H1 (cell line): ENCODE data around the gene KRT17. TPM values are rescaled to one million over a fixed set of nuclear protein-coding genes. Genes with fewer than 3 reads are reported as not detected.
A peak's percentile ranks its signal among the peaks of the same experiment; 100 is the strongest.
"Not testable (repeated sequence)": the region's sequence is repeated elsewhere in the genome, so short reads cannot be mapped to it uniquely, and the experiment has no call there.

Source experiments
- CTCF ChIA-PET: fragments of 300-600 bp; sonication (Branson Sonifier 250); formaldehyde crosslinking; loops from one replicate; lab custom pipeline; 2021; ENCODE audit not compliant: partially characterized antibody; lab: Charles Lee
- POLR2A ChIA-PET: fragments of 300-600 bp; sonication (Branson Sonifier 250); formaldehyde crosslinking; loops from one replicate; lab custom pipeline; 2021; ENCODE audit warnings: inconsistent platforms; ENCODE audit not compliant: partially characterized antibody; lab: Charles Lee
- DNase-seq, 2 experiments: peaks; one replicate each; pipeline versions ENCODE4 v3.0.0 to v3.0.0-alpha.2; 2010 to 2022; ENCODE audit warnings: low spot score in 2 of 2, low read depth in 1 of 2, mixed read lengths in 1 of 2
- FAIRE-seq: peaks from 2 replicates; lab custom pipeline; 2011; peaks lifted over from hg19 to GRCh38; lab: Jason Lieb, UNC
- H2AFZ ChIP-seq: 2 replicates; pipeline ENCODE4 v1.8.1; 2012; ENCODE audit warnings: low read length, inconsistent platforms
- H2AK5ac ChIP-seq: 2 replicates; pipeline ENCODE4 v1.6.1; 2013; ENCODE audit warnings: low read depth, low read length
- H2BK120ac ChIP-seq: replicated peaks from 2 replicates; pipeline ENCODE3; 2013; ENCODE audit warnings: low read depth, low read length, inconsistent platforms
- H2BK12ac ChIP-seq: 2 replicates; pipeline ENCODE4 v1.6.1; 2013; ENCODE audit warnings: low read depth, low read length
- H2BK15ac ChIP-seq: 2 replicates; pipeline ENCODE4 v1.6.1; 2013; ENCODE audit warnings: low read length
- H2BK20ac ChIP-seq: 2 replicates; pipeline ENCODE4 v1.6.1; 2013; ENCODE audit warnings: low read length
- H2BK5ac ChIP-seq: 2 replicates; pipeline ENCODE4 v1.6.1; 2013; ENCODE audit warnings: low read depth, low read length
- H3K14ac ChIP-seq: 2 replicates; pipeline ENCODE4 v1.6.1; 2013; ENCODE audit warnings: inconsistent platforms; ENCODE audit not compliant: insufficient read length
- H3K18ac ChIP-seq: 2 replicates; pipeline ENCODE4 v1.6.1; 2013; ENCODE audit warnings: low read length; ENCODE audit errors: extremely low read depth
- H3K23ac ChIP-seq: 2 replicates; pipeline ENCODE4 v1.6.1; 2013; ENCODE audit warnings: inconsistent platforms; ENCODE audit not compliant: insufficient read length
- H3K23me2 ChIP-seq: 2 replicates; pipeline ENCODE4 v1.6.1; 2013; ENCODE audit warnings: low read depth, low read length
- H3K27ac ChIP-seq: 2 replicates; pipeline ENCODE4 v1.6.1; 2011; ENCODE audit warnings: low read depth, low read length, inconsistent platforms
- H3K27me3 ChIP-seq, 4 experiments: replicated peaks in 1 of 4; 1 replicate in 1 of 4; 2 replicates in 3 of 4; pipeline versions ENCODE4 v1.6.1 to v1.8.1; 2011 to 2013; ENCODE audit warnings: low read length in 3 of 4, mild to moderate bottlenecking in 3 of 4, inconsistent platforms in 2 of 4, mixed read lengths in 2 of 4, moderate library complexity in 1 of 4; ENCODE audit not compliant: control insufficient read depth in 3 of 4, insufficient read depth in 3 of 4; ENCODE audit errors: extremely low read depth in 1 of 4
- H3K36me3 ChIP-seq, 4 experiments: 2 replicates each; pipeline versions ENCODE4 v1.6.1 to v1.8.1; 2011 to 2013; ENCODE audit warnings: mild to moderate bottlenecking in 4 of 4, low read length in 3 of 4, moderate library complexity in 2 of 4, control low read depth in 1 of 4, inconsistent platforms in 1 of 4; ENCODE audit not compliant: insufficient read depth in 4 of 4, control insufficient read depth in 2 of 4
- H3K4ac ChIP-seq: replicated peaks from 2 replicates; pipeline ENCODE3; 2013; ENCODE audit warnings: low read length, low read depth, mixed read lengths, inconsistent platforms; ENCODE audit not compliant: insufficient read length
- H3K4me1 ChIP-seq, 4 experiments: replicated peaks in 1 of 4; 1 replicate in 1 of 4; 2 replicates in 3 of 4; pipeline versions ENCODE4 v1.6.1 to v1.8.1; 2011 to 2013; ENCODE audit warnings: low read length in 3 of 4, inconsistent platforms in 2 of 4, mixed read lengths in 1 of 4; ENCODE audit not compliant: insufficient read depth in 4 of 4, control insufficient read depth in 3 of 4
- H3K4me2 ChIP-seq, 2 experiments: 2 replicates each; pipeline versions ENCODE4 v1.6.1 to v1.8.1; 2011 to 2013; ENCODE audit warnings: low read depth in 2 of 2, low read length in 2 of 2, control low read depth in 1 of 2, inconsistent platforms in 1 of 2, mild to moderate bottlenecking in 1 of 2; ENCODE audit not compliant: insufficient read depth in 1 of 2
- H3K4me3 ChIP-seq, 4 experiments: fragments of 200-600, 300-600 bp in 1 of 4; sonication (generic), shearing (Covaris generic), sonication (Bioruptor Twin) in 1 of 4; 2 replicates each; pipeline versions ENCODE4 v1.5.1 to v1.8.1; 2011 to 2016; ENCODE audit warnings: low read length in 4 of 4, low read depth in 3 of 4, control low read depth in 2 of 4, inconsistent platforms in 2 of 4, mild to moderate bottlenecking in 2 of 4, mixed read lengths in 1 of 4, moderate library complexity in 1 of 4; ENCODE audit not compliant: insufficient read depth in 2 of 4; ENCODE audit errors: extremely low read depth in 1 of 4
- H3K56ac ChIP-seq: replicated peaks from 2 replicates; pipeline ENCODE3; 2013; ENCODE audit warnings: low read depth, mild to moderate bottlenecking, mixed read lengths, low read length, inconsistent platforms; ENCODE audit not compliant: insufficient read length
- H3K79me1 ChIP-seq: 2 replicates; pipeline ENCODE4 v1.6.1; 2013; ENCODE audit warnings: low read depth, low read length, control low read depth
- H3K79me2 ChIP-seq, 2 experiments: 2 replicates each; pipeline versions ENCODE4 v1.6.1 to v1.8.1; 2012 to 2013; ENCODE audit warnings: low read length in 2 of 2, mild to moderate bottlenecking in 2 of 2, inconsistent platforms in 1 of 2; ENCODE audit not compliant: insufficient read depth in 2 of 2, control insufficient read depth in 1 of 2
- H3K9ac ChIP-seq, 4 experiments: replicated peaks in 1 of 4; 1 replicate in 1 of 4; 2 replicates in 3 of 4; pipeline versions ENCODE4 v1.6.1 to v1.8.1; 2011 to 2013; ENCODE audit warnings: low read depth in 3 of 4, low read length in 3 of 4, control low read depth in 2 of 4, mild to moderate bottlenecking in 2 of 4, moderate library complexity in 2 of 4, inconsistent platforms in 1 of 4; ENCODE audit errors: extremely low read depth in 1 of 4
- H3K9me3 ChIP-seq, 2 experiments: 2 replicates each; pipeline versions ENCODE4 v1.6.1 to v1.8.1; 2012 to 2013; ENCODE audit warnings: mild to moderate bottlenecking in 2 of 2, moderate library complexity in 2 of 2, control low read depth in 1 of 2, inconsistent platforms in 1 of 2, low read depth in 1 of 2, low read length in 1 of 2, mixed read lengths in 1 of 2; ENCODE audit not compliant: insufficient read depth in 2 of 2
- H4K20me1 ChIP-seq, 2 experiments: replicated peaks in 1 of 2; 2 replicates each; pipeline versions ENCODE3 to v1.8.1; 2011 to 2013; ENCODE audit warnings: inconsistent platforms in 2 of 2, low read length in 2 of 2, mild to moderate bottlenecking in 1 of 2; ENCODE audit not compliant: insufficient read depth in 2 of 2, control insufficient read depth in 1 of 2
- H4K5ac ChIP-seq: 2 replicates; pipeline ENCODE4 v1.6.1; 2013; ENCODE audit warnings: low read length, low read depth, mixed read lengths, inconsistent platforms; ENCODE audit not compliant: insufficient read length
- H4K8ac ChIP-seq: 2 replicates; pipeline ENCODE4 v1.8.0; 2013; ENCODE audit warnings: mild to moderate bottlenecking, moderate library complexity, low read length, inconsistent platforms; ENCODE audit not compliant: insufficient read depth; ENCODE audit errors: extremely low read depth
- H4K91ac ChIP-seq: replicated peaks from 2 replicates; pipeline ENCODE3; 2013; ENCODE audit warnings: low read length, mixed read lengths, inconsistent platforms; ENCODE audit not compliant: insufficient read length
- CTCF ChIP-seq, 3 experiments: IDR thresholded peaks; 1 replicate in 2 of 3; 2 replicates in 1 of 3; pipeline versions ENCODE4 v1.5.1 to v1.6.1; 2011; ENCODE audit warnings: low read length in 3 of 3, mild to moderate bottlenecking in 3 of 3, inconsistent platforms in 2 of 3, low read depth in 1 of 3, moderate library complexity in 1 of 3; ENCODE audit not compliant: insufficient read depth in 1 of 3; ENCODE audit errors: control extremely low read depth in 1 of 3
- WGBS, 2 experiments: shearing (Covaris generic) in 1 of 2; methylation state at CpG; one replicate each; pipeline versions ENCODE4 v1.1.6 to v1.1.7; 2013 to 2015; ENCODE audit warnings: low lambda C conversion rate in 2 of 2, mixed read lengths in 2 of 2, inconsistent platforms in 1 of 2, low coverage in 1 of 2, missing lambda C conversion rate in 1 of 2; ENCODE audit not compliant: insufficient replicate concordance in 2 of 2, insufficient coverage in 1 of 2, insufficient read length in 1 of 2; ENCODE audit errors: extremely low coverage in 1 of 2, missing lambda C conversion rate in 1 of 2; 5-methylcytosine and 5-hydroxymethylcytosine counted together
- polyA plus RNA-seq, 7 experiments: library from polyadenylated mRNA; depleted of rRNA in 3 of 7; stranded (reverse) in 5 of 7; unstranded in 2 of 7; fragments of >200 nt in 5 of 7; fragments of 200-250 nt in 2 of 7; gene quantifications; 1 replicate in 5 of 7; 2 replicates in 1 of 7; 4 replicates in 1 of 7; pipeline versions ENCODE4 v1.2.1 to v1.2.3, GENCODE V29; 2011 to 2013; ENCODE audit warnings: missing spikeins in 2 of 7, mixed read lengths in 2 of 7
- total RNA-seq: library from RNA; stranded (reverse); fragmentation: NEBNext Ultra II Directional; extraction: Animal tissue kit (Norgen Biotek cat#: 25700); gene quantifications from 2 replicates; pipeline ENCODE4 v1.2.1, GENCODE V29; 2021

KRT17 gene
- total and polyA plus RNA-seq, 2 of the 8 experiments (the other 6 are each of a cell fraction or from before 2014, with no cell fraction given), result 0.50 to 0.95 TPM

DNA sequence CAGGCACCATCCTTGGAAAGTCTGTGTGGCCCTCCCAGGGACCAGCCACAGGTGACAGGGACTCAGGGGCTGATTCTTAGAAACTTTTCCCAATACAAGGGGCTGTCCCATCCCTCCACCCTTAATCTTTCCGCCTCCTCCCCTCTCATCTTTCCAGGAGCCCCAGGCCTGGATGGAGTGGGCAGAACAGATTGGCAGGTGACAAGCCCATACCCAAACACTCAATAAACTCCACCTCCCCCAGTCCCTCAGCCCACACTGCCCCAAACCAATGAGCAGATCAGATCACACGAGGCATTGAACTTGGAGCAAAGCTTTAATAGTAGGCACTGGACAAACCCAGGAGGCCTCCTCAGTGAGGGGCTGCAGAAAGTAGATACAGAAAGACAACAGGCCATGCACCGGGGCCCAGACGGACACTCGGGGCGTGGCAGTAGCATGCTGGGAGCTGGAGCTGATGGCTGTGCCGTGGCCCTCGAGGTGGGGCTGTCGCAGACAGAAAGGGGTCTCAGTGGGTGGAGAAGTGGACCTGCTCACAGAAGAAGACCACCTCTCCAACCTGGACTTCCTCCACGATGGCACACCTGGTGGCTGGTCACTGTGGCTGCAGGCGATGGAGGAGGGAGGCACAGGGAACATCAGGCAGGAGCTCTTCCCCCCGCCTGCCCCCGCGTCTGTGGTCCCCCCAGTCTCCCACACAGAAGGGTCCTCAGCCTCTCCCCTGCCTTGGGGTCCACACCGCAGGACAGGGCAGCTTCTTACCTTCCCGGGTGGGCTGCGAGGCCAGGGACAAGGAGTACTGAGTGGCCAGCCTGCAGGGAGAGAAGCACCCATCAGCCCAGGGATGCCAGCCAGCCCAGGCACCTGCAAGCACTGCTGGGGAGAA is 1.9 kb upstream of the KRT17 start:
- not testable (repeated sequence) for H2BK15ac ChIP-seq, H3K18ac ChIP-seq, H2BK5ac ChIP-seq, H2AK5ac ChIP-seq, H3K79me2 ChIP-seq, DNase-seq, H3K14ac ChIP-seq, H3K4me2 ChIP-seq, H3K23ac ChIP-seq, H2BK20ac ChIP-seq, H4K91ac ChIP-seq, H2BK12ac ChIP-seq, H4K20me1 ChIP-seq, H4K5ac ChIP-seq, H2AFZ ChIP-seq, H3K9me3 ChIP-seq, H3K9ac ChIP-seq, FAIRE-seq, H3K23me2 ChIP-seq, H3K79me1 ChIP-seq, H3K36me3 ChIP-seq, H3K4me3 ChIP-seq, H2BK120ac ChIP-seq, H3K27ac ChIP-seq, H3K56ac ChIP-seq, H3K27me3 ChIP-seq, H4K8ac ChIP-seq, H3K4me1 ChIP-seq, H3K4ac ChIP-seq
- TF ChIP-seq CTCF (IDR thresholded peaks at IDR 0.05; ENCODE audit: control extremely low read depth in 1 of 3, insufficient read depth in 1 of 3, low read depth in 1 of 3, low read length in 3 of 3), result peak in 1 of 3 experiments; percentile 15; a peak in 1 of 4 replicates
- CTCF ChIA-PET, result interaction anchor here (0.9 to 14.5 kb wide), 6 partner anchors 9 to 77 kb away, joined by 3 to 103 read pairs (median 9); no protein-coding TSS in a partner anchor
- POLR2A ChIA-PET, result interaction anchor here (1.2 kb wide), 1 partner anchor 98 kb away, joined by 3 read pairs; the partner anchor contains the start of gene KRT19
- WGBS, 2 experiments, result 86% methylated on average over 15 of the region's 17 CpGs; no CpG with 5 or more reads in 1 of the 2 experiments
